Measurements from ENCODE around the gene RAB36.

RAB36 gene

DNA sequence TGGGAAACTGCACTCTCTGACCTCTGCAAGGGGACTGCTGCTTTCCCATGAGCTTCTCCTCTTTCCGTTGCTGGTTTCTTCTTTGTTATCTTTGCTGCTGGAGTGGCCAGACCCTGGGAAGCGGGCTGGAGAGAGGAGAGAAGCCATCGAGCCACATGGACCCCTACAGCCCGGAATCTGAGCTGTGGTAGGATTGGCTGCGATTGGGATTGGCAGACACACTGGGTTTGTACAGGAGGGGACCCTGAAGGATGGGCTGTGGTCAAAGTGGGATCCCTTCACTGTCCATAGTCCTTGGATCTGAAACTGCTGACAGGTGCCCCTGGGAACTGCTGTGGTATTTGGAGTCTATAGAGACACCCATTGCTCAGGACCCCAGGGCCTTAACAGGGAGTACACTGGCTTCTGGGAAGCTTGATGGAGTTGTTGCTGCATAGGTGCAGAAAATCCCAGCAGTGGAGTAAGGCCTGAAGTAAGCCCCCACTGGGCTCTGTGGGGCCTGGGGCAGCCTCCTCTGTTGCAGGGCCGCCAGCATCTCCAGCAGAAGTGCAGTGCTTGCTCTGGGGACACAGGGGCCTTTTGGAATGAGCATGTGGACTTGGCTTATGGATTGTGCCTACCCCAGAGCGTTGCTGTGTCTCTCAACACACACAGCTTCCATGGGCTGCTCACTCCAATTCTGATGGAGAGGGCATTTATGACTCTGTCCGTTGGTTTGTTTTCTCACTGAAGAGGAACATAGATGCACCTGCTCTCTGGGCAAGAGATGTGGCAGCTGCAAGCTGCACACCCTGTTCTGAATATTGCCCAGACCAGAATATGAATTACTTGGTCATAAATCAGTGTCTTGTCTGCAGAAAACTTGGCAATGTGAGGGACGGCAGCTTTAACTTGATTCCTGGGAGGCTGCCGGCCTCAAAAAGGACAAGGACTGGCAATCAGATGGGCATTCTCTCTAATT is 67.1 kb downstream of the RAB36 start:
- H3K27me3 ChIP-seq (ENCODE audit: insufficient read depth, low read length), result no peaks in the 10 kb centered on the region
- H3K4me1 ChIP-seq (ENCODE audit: control insufficient read depth, insufficient read depth, low read length, unreplicated experiment), result peaks cover 15% of the 10 kb centered on the region
- H3K79me2 ChIP-seq (ENCODE audit: control insufficient read depth, insufficient read depth, low read length, unreplicated experiment), result peaks cover 16% of the 10 kb centered on the region
- H2AFZ ChIP-seq (ENCODE audit: low read length, unreplicated experiment), result no peak overlapping the region
- H3K27ac ChIP-seq (ENCODE audit: low read depth, low read length), result no peak overlapping the region
- H3K4me3 ChIP-seq (ENCODE audit: low read depth, low read length), result no peak overlapping the region
- no peaks in the 10 kb centered on the region for H3K36me3 ChIP-seq (ENCODE audit: insufficient read depth, low read length)

- Histone ChIP-seq H3K27ac (ENCODE audit: low read depth, low read length) (no peak overlapping the region), H3K4me3 (ENCODE audit: low read depth, low read length) (no peak overlapping the region), H3K79me2 (ENCODE audit: control insufficient read depth, insufficient read depth, low read length, unreplicated experiment) (peaks cover 17% of the 10 kb centered on the region), H2AFZ (ENCODE audit: low read length, unreplicated experiment) (no peak overlapping the region), H3K36me3 (ENCODE audit: insufficient read depth, low read length) (no peaks in the 10 kb centered on the region), H3K27me3 (ENCODE audit: insufficient read depth, low read length) (no peaks in the 10 kb centered on the region), H3K4me1 (ENCODE audit: control insufficient read depth, insufficient read depth, low read length, unreplicated experiment) (peaks cover 15% of the 10 kb centered on the region)
Measured at GRCh38 chr22:23213022-23213555, 67.8 kb downstream of the RAB36 start.

DNA sequence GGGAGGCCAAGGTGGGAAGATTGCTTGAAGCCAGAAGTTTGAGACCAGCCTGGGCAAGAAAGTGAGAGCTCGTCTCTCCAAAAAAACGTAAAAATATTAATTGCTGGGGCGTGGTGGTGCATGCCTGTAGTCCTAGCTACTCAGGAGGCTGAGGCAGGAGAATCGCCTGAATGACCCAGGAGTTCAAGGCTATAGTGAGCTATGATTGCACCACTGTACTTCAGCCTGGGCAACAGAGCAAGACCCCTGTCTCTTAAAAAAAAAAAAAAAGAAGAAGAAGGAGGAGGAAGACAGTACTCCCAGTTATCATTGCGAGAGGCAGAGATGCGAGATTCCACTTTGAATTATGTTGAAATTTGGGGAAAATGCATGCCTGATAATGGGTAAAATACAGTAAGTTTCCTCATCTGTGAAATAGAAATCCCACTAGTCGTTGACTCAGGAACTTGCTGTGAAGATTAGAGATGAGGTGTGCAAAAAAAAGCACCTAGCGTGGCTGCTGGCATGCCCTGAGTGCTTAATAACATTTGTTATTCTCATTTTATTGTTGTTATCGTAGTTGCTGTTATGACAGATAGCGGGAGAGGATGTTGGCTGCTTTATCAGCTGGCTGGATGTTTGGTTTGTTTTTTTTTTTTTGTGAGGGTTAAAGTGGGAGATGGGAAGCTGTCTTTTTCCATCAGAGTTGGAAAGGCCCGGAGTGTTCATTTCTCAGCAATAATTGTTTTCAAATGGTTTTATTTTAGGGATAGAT is 68.5 kb downstream of the RAB36 start:
- Histone ChIP-seq H3K27ac (ENCODE audit: low read depth, low read length) (no peak overlapping the region), H3K36me3 (ENCODE audit: insufficient read depth, low read length) (no peaks in the 10 kb centered on the region), H3K79me2 (ENCODE audit: control insufficient read depth, insufficient read depth, low read length, unreplicated experiment) (peaks cover 17% of the 10 kb centered on the region), H3K4me3 (ENCODE audit: low read depth, low read length) (no peak overlapping the region), H2AFZ (ENCODE audit: low read length, unreplicated experiment) (no peak overlapping the region), H3K4me1 (ENCODE audit: control insufficient read depth, insufficient read depth, low read length, unreplicated experiment) (peaks cover 15% of the 10 kb centered on the region), H3K27me3 (ENCODE audit: insufficient read depth, low read length) (no peaks in the 10 kb centered on the region)

Measured in ACC112 (cell line).